Left lung (tissue), 10 donors: ENCODE results near the gene KCNH2. TPM values are rescaled to one million over a fixed set of nuclear protein-coding genes. Genes with fewer than 3 reads are reported as not detected.

Experiments
- ATAC-seq: fragments of 200-7000 bp; cut with Tn5 transposase; one replicate; pipeline ENCODE4 v1.9.1; 2020; ENCODE audit warnings: moderate library complexity
- DNase-seq, 4 donors: peaks; one replicate each; pipeline ENCODE4 v3.0.0-alpha.2; 2013 to 2020
- H3K27ac ChIP-seq, 2 donors: fragments of 200-600 bp; sonication (generic) in 1 of 2; one replicate each; pipeline versions ENCODE4 v1.5.0 to v1.8.0; 2020 to 2021
- H3K27me3 ChIP-seq, 2 donors: fragments of 200-600 bp; sonication (generic) in 1 of 2; one replicate each; pipeline versions ENCODE4 v1.5.0 to v1.8.0; 2020 to 2021
- H3K36me3 ChIP-seq, 2 donors: fragments of 200-600 bp; sonication (generic) in 1 of 2; one replicate each; pipeline versions ENCODE4 v1.5.0 to v1.8.0; 2020 to 2021
- H3K4me1 ChIP-seq, 2 donors: fragments of 200-600 bp; one replicate each; pipeline ENCODE4 v1.8.0; 2021
- H3K4me3 ChIP-seq, 2 donors: fragments of 200-600 bp; sonication (generic) in 1 of 2; one replicate each; pipeline versions ENCODE4 v1.5.0 to v1.8.0; 2020 to 2021; ENCODE audit warnings: mild to moderate bottlenecking in 1 of 2
- H3K9me3 ChIP-seq, 2 donors: fragments of 200-600 bp; sonication (generic) in 1 of 2; one replicate each; pipeline versions ENCODE4 v1.5.0 to v1.8.0; 2020 to 2021
- intact Hi-C, 2 donors: fragments of 100-400 bp; cut with DNase I; formaldehyde crosslinking; loops; one replicate each; pipeline versions ENCODE4 v1.11.2 to v1.14.2; 2022
- polyA plus RNA-seq, 6 donors: library from polyadenylated mRNA; unstranded; fragments of 120-200 nt; gene quantifications; one replicate each; pipeline ENCODE4 v1.2.1, GENCODE V29; 2013; ENCODE audit not compliant: insufficient read length in 6 of 6
- total RNA-seq, 2 donors: library from RNA; stranded (reverse); fragmentation: NEBNext Ultra II Directional; extraction: Animal tissue kit (Norgen Biotek cat#: 25700); gene quantifications; one replicate each; pipeline ENCODE4 v1.2.1, GENCODE V29; 2021
- TF ChIP-seq, protein P1 (sequence below), 2 donors: fragments of 200-600 bp; sonication (generic) in 1 of 2; IDR thresholded peaks; one replicate each; pipeline versions ENCODE4 v1.5.0 to v1.8.0; 2021; ENCODE audit warnings: antibody characterized with exemption in 2 of 2
- donor health status: DM: no; HTN: yes; CAD: no.
- donor health status: DM: no; HTN: no; CAD: no.

Gene KCNH2
- total and polyA plus RNA-seq, 8 donors = 0.82 to 5.3 (median 4.2) TPM

DNA sequence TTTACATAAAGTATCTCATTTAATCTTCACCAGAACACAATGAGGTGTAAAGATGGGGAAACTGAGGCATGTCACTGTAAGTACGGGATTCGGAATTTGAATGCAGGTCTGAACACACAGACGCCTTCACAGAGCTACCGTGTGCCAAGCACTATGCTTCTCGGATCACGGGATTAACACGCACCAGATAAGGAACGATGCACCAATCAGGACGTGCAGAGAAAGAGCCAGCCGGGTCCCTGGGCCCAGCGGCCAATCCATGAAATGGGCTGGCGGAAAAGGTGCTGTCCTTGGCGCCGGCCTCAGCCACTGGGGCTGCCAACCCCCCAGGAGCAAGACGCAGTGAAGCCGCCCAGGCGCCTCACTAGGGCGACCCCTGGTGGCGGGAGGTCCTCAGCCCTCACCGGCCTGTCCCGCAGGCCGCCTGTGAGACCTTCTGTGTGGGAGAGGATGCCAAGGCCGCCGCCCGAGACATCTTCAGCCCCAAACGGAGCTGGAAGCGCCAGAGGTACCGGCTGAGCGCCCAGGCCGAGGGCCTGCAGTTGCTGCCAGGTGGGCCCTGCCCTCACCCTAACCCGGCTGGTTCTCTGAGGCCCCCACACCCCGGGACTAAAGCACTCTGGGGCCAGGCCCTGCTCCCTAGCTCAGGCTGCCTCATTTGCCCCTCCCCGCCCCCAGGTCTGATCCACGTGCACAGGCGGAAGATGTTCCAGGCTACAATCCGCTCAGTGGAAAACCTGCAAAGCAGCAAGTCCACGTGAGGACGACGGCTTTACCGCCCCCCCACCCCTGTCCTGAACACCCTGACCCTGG is 30.6 kb upstream of the KCNH2 start:
- ATAC-seq (peak; percentile 61), DNase-seq (peak in 3 of 4 donors; percentile 56 to 93 (median 62))
- Histone ChIP-seq H3K4me3 (peak overlapping the region in 1 of 2 donors; percentile 9), H3K36me3 (no peaks in the 10 kb centered on the region), H3K4me1 (peaks cover 16 to 55% of the 10 kb centered on the region in 2 donors), H3K27me3 (peaks cover 3 to 60% of the 10 kb centered on the region in 2 donors), H3K27ac (no peak overlapping the region), H3K9me3 (no peaks in the 10 kb centered on the region)
- intact Hi-C loops = no loop called here
- TF ChIP-seq, protein P1, sequence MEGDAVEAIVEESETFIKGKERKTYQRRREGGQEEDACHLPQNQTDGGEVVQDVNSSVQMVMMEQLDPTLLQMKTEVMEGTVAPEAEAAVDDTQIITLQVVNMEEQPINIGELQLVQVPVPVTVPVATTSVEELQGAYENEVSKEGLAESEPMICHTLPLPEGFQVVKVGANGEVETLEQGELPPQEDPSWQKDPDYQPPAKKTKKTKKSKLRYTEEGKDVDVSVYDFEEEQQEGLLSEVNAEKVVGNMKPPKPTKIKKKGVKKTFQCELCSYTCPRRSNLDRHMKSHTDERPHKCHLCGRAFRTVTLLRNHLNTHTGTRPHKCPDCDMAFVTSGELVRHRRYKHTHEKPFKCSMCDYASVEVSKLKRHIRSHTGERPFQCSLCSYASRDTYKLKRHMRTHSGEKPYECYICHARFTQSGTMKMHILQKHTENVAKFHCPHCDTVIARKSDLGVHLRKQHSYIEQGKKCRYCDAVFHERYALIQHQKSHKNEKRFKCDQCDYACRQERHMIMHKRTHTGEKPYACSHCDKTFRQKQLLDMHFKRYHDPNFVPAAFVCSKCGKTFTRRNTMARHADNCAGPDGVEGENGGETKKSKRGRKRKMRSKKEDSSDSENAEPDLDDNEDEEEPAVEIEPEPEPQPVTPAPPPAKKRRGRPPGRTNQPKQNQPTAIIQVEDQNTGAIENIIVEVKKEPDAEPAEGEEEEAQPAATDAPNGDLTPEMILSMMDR (IDR thresholded peaks at IDR 0.05) = peak; percentile 65 to 80

GRCh38 chr7:151008143-151008510 is 30.0 kb upstream of the KCNH2 start:
- Histone ChIP-seq H3K4me3 (peak overlapping the region in 1 of 2 donors; percentile 9), H3K36me3 (no peaks in the 10 kb centered on the region), H3K27me3 (peaks cover 0 to 54% of the 10 kb centered on the region in 2 donors), H3K4me1 (peaks cover 16 to 50% of the 10 kb centered on the region in 2 donors), H3K9me3 (no peaks in the 10 kb centered on the region), H3K27ac (peak overlapping the region in 1 of 2 donors; percentile 7)
- ATAC-seq (peak; percentile 1), DNase-seq (no peak)
- intact Hi-C loops = no loop called here
- TF ChIP-seq, protein P1 (IDR thresholded peaks at IDR 0.05) = no peak

- peak overlapping the region; percentile 7 to 17 for H3K27ac ChIP-seq
- H3K4me3 ChIP-seq = no peak overlapping the region
- H3K9me3 ChIP-seq = no peaks in the 10 kb centered on the region
- DNase-seq (peak in 1 of 4 donors; percentile 55), ATAC-seq (no peak)
- TF ChIP-seq, protein P1 (IDR thresholded peaks at IDR 0.05) = no peak
- peaks cover 0 to 47% of the 10 kb centered on the region in 2 donors for H3K27me3 ChIP-seq
- H3K4me1 ChIP-seq = peaks cover 16 to 44% of the 10 kb centered on the region in 2 donors
- intact Hi-C loops = no loop called here
- H3K36me3 ChIP-seq = no peaks in the 10 kb centered on the region
These were observed 29.4 kb upstream of the KCNH2 start for GRCh38 chr7:151007469-151007898.

DNA sequence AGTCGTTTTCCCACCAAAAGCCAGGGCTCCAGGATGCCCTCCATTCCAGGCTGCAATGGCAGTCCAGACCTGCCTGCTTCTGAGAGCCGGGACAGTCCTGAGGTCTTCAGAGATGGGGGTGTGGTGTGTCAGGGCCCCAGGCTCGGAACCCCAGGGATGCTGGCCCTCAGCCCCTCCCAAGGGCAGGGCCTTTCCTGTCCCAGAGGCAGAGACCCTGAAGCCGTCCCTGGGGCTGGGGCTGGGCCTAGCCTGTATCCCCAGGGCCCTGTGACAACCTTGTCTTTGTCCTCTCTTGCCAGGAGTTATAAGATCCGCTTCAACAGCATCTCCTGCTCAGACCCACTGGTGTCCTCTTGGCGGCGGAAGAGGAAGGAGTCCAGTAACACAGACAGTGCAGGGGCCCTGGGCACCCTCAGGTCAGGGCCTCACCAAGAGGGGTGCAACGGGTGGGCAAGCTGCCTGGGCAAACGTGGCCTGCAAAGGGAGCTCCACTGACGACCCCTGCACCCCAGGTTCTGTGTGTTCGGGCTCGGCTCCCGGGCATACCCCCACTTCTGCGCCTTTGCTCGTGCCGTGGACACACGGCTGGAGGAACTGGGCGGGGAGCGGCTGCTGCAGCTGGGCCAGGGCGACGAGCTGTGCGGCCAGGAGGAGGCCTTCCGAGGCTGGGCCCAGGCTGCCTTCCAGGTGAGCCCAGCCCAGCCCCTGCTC is 28.6 kb upstream of the KCNH2 start:
- peaks cover 16 to 40% of the 10 kb centered on the region in 2 donors for H3K4me1 ChIP-seq
- intact Hi-C loops = no loop called here
- ATAC-seq = no peak
- no peak overlapping the region for H3K4me3 ChIP-seq
- DNase-seq = no peak
- H3K36me3 ChIP-seq = no peaks in the 10 kb centered on the region
- TF ChIP-seq, protein P1 (IDR thresholded peaks at IDR 0.05) = no peak
- peak overlapping the region in 1 of 2 donors; percentile 7 for H3K27ac ChIP-seq
- H3K9me3 ChIP-seq = no peaks in the 10 kb centered on the region
- H3K27me3 ChIP-seq = peaks cover 0 to 40% of the 10 kb centered on the region in 2 donors

DNA sequence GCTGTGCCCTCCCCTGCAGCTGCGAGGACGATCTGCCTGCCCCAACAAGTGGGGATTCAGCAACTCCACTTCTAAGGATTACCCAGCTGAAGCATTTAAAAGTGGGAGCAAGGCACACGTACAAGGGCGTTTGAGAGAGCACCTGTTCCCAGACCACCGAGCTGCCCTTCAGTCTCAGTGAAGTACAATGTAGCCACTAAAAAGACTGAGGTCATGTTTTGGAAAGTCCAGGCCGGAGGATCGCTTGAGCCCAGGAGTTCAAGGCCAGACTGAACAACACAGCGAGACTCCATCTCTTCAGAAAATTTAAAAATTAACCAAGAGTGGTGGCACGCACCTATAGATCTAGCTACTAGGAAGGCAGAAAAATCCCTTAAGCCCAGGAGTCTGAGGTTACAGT is 27.4 kb upstream of the KCNH2 start:
- TF ChIP-seq, protein P1 (IDR thresholded peaks at IDR 0.05) = no peak
- Histone ChIP-seq H3K27ac (no peak overlapping the region), H3K27me3 (peaks cover 0 to 29% of the 10 kb centered on the region in 2 donors), H3K4me1 (peaks cover 10 to 32% of the 10 kb centered on the region in 2 donors), H3K36me3 (peaks cover 0 to 5% of the 10 kb centered on the region in 2 donors), H3K9me3 (no peaks in the 10 kb centered on the region), H3K4me3 (no peak overlapping the region)
- ATAC-seq (no peak), DNase-seq (no peak)
- intact Hi-C loops = no loop called here
